KOPT-K1 (cell line): ENCODE results near the gene P4HB.

Source experiments
- H3K27ac ChIP-seq: fragments of 200-600 bp; sonication (generic); 2 replicates; pipeline ENCODE4 v1.5.1; 2016; ENCODE audit warnings: antibody characterized with exemption, mild to moderate bottlenecking, low read depth, low read length; ENCODE audit not compliant: poor library complexity, severe bottlenecking
- H3K36me3 ChIP-seq: fragments of 200-600 bp; sonication (generic); 2 replicates; pipeline ENCODE4 v1.5.1; 2017; ENCODE audit warnings: antibody characterized with exemption, mild to moderate bottlenecking, low read length, moderate library complexity; ENCODE audit not compliant: insufficient read depth
- H3K9me3 ChIP-seq: fragments of 200-600 bp; sonication (generic); 2 replicates; pipeline ENCODE4 v1.5.1; 2017; ENCODE audit warnings: antibody characterized with exemption, low read length, mild to moderate bottlenecking; ENCODE audit not compliant: insufficient read depth, poor library complexity, severe bottlenecking

P4HB gene

GRCh38 chr17:81901167-81902022 lies 41.1 kb upstream of the P4HB start:
- Histone ChIP-seq H3K9me3 (no peaks in the 10 kb centered on the region), H3K27ac (no peak overlapping the region), H3K36me3 (peaks cover 83% of the 10 kb centered on the region)

GRCh38 chr17:81900181-81900820 lies 40.0 kb upstream of the P4HB start:
- Histone ChIP-seq H3K36me3 (peaks cover 83% of the 10 kb centered on the region), H3K9me3 (no peaks in the 10 kb centered on the region), H3K27ac (no peak overlapping the region)

- peaks cover 80% of the 10 kb centered on the region for H3K36me3 ChIP-seq
- H3K27ac ChIP-seq, result no peak overlapping the region
- H3K9me3 ChIP-seq, result no peaks in the 10 kb centered on the region
These were observed 39.3 kb upstream of the P4HB start for GRCh38 chr17:81899514-81900166.

GRCh38 chr17:81898885-81899284 lies 38.5 kb upstream of the P4HB start:
- no peak overlapping the region for H3K27ac ChIP-seq
- peaks cover 73% of the 10 kb centered on the region for H3K36me3 ChIP-seq
- H3K9me3 ChIP-seq, result no peaks in the 10 kb centered on the region

- Histone ChIP-seq H3K27ac (no peak overlapping the region), H3K36me3 (peaks cover 66% of the 10 kb centered on the region), H3K9me3 (no peaks in the 10 kb centered on the region)
These were observed 37.9 kb upstream of the P4HB start for GRCh38 chr17:81898029-81898866.

GRCh38 chr17:81895400-81895799 lies 35.1 kb upstream of the P4HB start:
- Histone ChIP-seq H3K9me3 (no peaks in the 10 kb centered on the region), H3K36me3 (peaks cover 56% of the 10 kb centered on the region), H3K27ac (no peak overlapping the region)

GRCh38 chr17:81891303-81891552 lies 30.9 kb upstream of the P4HB start:
- Histone ChIP-seq H3K27ac (peak overlapping the region; percentile 89), H3K9me3 (no peaks in the 10 kb centered on the region), H3K36me3 (peaks cover 58% of the 10 kb centered on the region)

- Histone ChIP-seq H3K27ac (peak overlapping the region; percentile 89), H3K9me3 (no peaks in the 10 kb centered on the region), H3K36me3 (peaks cover 58% of the 10 kb centered on the region)
These were observed 30.3 kb upstream of the P4HB start for GRCh38 chr17:81890447-81891302.

- Histone ChIP-seq H3K9me3 (no peaks in the 10 kb centered on the region), H3K27ac (peak overlapping the region; percentile 89), H3K36me3 (peaks cover 61% of the 10 kb centered on the region)
These were observed 29.3 kb upstream of the P4HB start for GRCh38 chr17:81889602-81890001.

GRCh38 chr17:81888988-81889595 lies 28.8 kb upstream of the P4HB start:
- peaks cover 66% of the 10 kb centered on the region for H3K36me3 ChIP-seq
- no peaks in the 10 kb centered on the region for H3K9me3 ChIP-seq
- no peak overlapping the region for H3K27ac ChIP-seq

- Histone ChIP-seq H3K9me3 (no peaks in the 10 kb centered on the region), H3K27ac (no peak overlapping the region), H3K36me3 (peaks cover 74% of the 10 kb centered on the region)
These were observed 28.0 kb upstream of the P4HB start for GRCh38 chr17:81888105-81888987.

GRCh38 chr17:81885869-81886548 lies 25.7 kb upstream of the P4HB start:
- Histone ChIP-seq H3K27ac (no peak overlapping the region), H3K36me3 (peaks cover 97% of the 10 kb centered on the region), H3K9me3 (no peaks in the 10 kb centered on the region)

- Histone ChIP-seq H3K27ac (no peak overlapping the region), H3K36me3 (peaks cover 100% of the 10 kb centered on the region), H3K9me3 (no peaks in the 10 kb centered on the region)
These were observed 25.1 kb upstream of the P4HB start for GRCh38 chr17:81885454-81885853.
